ENCODE measurements around the gene CAPN1. TPM values are rescaled to one million over a fixed set of nuclear protein-coding genes. Genes with fewer than 3 reads are reported as not detected.
"Not testable (repeated sequence)": the region's sequence is repeated elsewhere in the genome, so short reads cannot be mapped to it uniquely, and the experiment has no call there.

CAPN1 gene
- total and polyA plus RNA-seq, 12 donors = 20.6 to 333 (median 135) TPM

DNA sequence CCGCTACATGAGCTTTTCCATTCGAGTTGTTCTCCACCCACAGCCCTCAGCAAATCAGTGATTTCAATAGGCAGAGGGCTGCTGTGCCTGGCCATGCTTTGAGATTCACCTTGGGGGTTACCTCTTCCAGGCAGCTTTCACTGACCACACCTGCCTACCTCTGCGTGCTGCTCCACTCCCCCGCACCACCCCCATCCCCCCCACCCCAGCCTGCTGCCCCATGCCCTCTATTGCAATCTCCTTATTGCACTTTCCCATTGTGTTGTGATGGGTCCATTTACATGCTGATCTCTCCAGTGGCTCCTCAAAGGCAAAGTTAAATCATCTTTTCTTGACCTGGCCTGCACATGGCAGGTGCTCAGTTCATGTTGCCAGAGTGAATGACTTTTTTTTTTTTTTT lies 62.1 kb downstream of the CAPN1 start:
- H3K27me3 ChIP-seq = peaks cover 3% of the 10 kb centered on the region
- no peak for DNase-seq
- no peaks in the 10 kb centered on the region for H3K36me3 ChIP-seq (replicated peaks in 1 of 2)
- no peaks in the 10 kb centered on the region for H3K9me3 ChIP-seq (replicated peaks in 1 of 3)
- WGBS, 4 donors = 60 to 80% (median 72%) methylated on average over 4 of the region's 4 CpGs
- H3K4me1 ChIP-seq (replicated peaks in 1 of 2) = no peaks in the 10 kb centered on the region
- TF ChIP-seq, protein P1, sequence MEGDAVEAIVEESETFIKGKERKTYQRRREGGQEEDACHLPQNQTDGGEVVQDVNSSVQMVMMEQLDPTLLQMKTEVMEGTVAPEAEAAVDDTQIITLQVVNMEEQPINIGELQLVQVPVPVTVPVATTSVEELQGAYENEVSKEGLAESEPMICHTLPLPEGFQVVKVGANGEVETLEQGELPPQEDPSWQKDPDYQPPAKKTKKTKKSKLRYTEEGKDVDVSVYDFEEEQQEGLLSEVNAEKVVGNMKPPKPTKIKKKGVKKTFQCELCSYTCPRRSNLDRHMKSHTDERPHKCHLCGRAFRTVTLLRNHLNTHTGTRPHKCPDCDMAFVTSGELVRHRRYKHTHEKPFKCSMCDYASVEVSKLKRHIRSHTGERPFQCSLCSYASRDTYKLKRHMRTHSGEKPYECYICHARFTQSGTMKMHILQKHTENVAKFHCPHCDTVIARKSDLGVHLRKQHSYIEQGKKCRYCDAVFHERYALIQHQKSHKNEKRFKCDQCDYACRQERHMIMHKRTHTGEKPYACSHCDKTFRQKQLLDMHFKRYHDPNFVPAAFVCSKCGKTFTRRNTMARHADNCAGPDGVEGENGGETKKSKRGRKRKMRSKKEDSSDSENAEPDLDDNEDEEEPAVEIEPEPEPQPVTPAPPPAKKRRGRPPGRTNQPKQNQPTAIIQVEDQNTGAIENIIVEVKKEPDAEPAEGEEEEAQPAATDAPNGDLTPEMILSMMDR (IDR thresholded peaks at IDR 0.05) = no peak
- TF ChIP-seq POLR2A (IDR thresholded peaks at IDR 0.05) = no peak
- intact Hi-C loops (cut with DNase I) = no loop called here
- H3K4me3 ChIP-seq = no peak overlapping the region
- H3K27ac ChIP-seq = no peak overlapping the region

DNA sequence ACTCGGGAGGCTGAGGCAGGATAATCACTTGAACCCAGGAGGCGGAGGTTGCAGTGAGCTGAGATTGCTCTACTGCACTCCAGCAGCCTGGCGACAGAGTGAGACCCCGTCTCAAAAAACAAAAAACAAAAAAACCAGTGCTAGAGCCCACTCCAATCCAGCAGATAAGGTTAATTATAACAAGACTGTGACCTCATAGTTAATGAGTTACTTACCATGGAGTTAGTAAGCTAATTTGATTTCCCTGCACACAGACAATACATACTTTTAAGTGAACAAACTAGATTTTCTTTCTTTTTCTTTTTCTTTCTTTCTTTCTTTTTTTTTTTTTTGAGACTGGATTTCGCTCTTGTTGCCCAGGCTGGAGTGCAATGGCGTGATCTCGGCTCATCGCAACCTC lies 63.3 kb downstream of the CAPN1 start:
- DNase-seq; H3K27ac ChIP-seq; intact Hi-C loops (cut with DNase I); H3K36me3 ChIP-seq (replicated peaks in 1 of 2); H3K27me3 ChIP-seq; H3K4me3 ChIP-seq; H3K9me3 ChIP-seq (replicated peaks in 1 of 3); H3K4me1 ChIP-seq (replicated peaks in 1 of 2): not testable (repeated sequence)
- WGBS, 4 donors = 87 to 94% (median 90%) methylated on average over 8 of the region's 8 CpGs

DNA sequence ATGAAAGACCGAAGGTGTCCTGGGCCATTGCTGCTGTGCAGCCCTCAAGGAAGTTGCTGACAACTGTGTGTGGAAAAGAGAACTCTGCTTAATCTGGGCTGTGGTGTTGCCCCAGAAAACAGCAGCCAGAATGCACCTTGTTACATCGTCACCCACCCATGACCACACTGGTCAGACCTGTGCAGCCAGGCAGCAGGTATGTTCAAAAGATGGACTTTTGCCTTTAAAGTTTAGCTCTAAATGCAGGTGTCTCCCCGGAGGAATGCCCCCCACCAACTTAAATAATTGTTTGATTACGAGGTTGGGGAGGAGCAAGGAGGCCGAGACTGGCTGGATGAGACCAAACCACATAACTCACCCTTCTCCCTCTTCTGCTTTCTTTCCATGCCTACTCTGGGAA lies 64.8 kb downstream of the CAPN1 start:
- Histone ChIP-seq H3K9me3 (replicated peaks in 1 of 3) (no peaks in the 10 kb centered on the region), H3K27me3 (peaks cover 3% of the 10 kb centered on the region), H3K27ac (no peak overlapping the region), H3K36me3 (replicated peaks in 1 of 2) (no peaks in the 10 kb centered on the region), H3K4me1 (replicated peaks in 1 of 2) (no peaks in the 10 kb centered on the region), H3K4me3 (no peak overlapping the region)
- WGBS, 4 donors = 85 to 93% (median 88%) methylated on average over 4 to 5 of the region's 5 CpGs
- DNase-seq = no peak
- TF ChIP-seq, protein P1 (IDR thresholded peaks at IDR 0.05) = no peak
- intact Hi-C loops (cut with DNase I) = no loop called here

- H3K36me3 ChIP-seq (replicated peaks in 1 of 2); H3K27me3 ChIP-seq; H3K9me3 ChIP-seq (replicated peaks in 1 of 3); intact Hi-C loops (cut with DNase I); H3K4me3 ChIP-seq; H3K4me1 ChIP-seq (replicated peaks in 1 of 2); H3K27ac ChIP-seq; DNase-seq: not testable (repeated sequence)
- 69 to 82% (median 77%) methylated on average over 9 of the region's 9 CpGs for WGBS, 4 donors
Observed at GRCh38 chr11:65248184-65248710, 66.5 kb downstream of the CAPN1 start.

GRCh38 chr11:65251476-65251875 lies 69.7 kb downstream of the CAPN1 start:
- Histone ChIP-seq H3K36me3 (replicated peaks in 1 of 2) (no peaks in the 10 kb centered on the region), H3K4me3 (no peak overlapping the region), H3K4me1 (replicated peaks in 1 of 2) (no peaks in the 10 kb centered on the region), H3K27ac (no peak overlapping the region), H3K27me3 (no peaks in the 10 kb centered on the region), H3K9me3 (replicated peaks in 1 of 3) (no peaks in the 10 kb centered on the region)
- TF ChIP-seq, protein P1 (IDR thresholded peaks at IDR 0.05) = no peak
- no peak for TF ChIP-seq POLR2A (IDR thresholded peaks at IDR 0.05)
- no peak for DNase-seq
- intact Hi-C loops (cut with DNase I) = no loop called here
- 78 to 87% (median 84%) methylated on average over 7 to 9 of the region's 9 CpGs for WGBS, 4 donors

Data from adrenal gland (tissue), 12 donors.